ENCODE measurements around the gene PTH2R.

Gene PTH2R

GRCh38 chr2:208361077-208361441, 45.5 kb upstream of the PTH2R start:
- Mint-ChIP-seq H3K9me3 (peaks cover 13% of the 10 kb centered on the region), H3K27ac (no peak overlapping the region), H3K4me3 (no peak overlapping the region), H3K36me3 (ENCODE audit: low read depth) (peaks cover 25% of the 10 kb centered on the region), H3K4me1 (no peaks in the 10 kb centered on the region), H3K27me3 (ENCODE audit: low read depth) (peaks cover 4% of the 10 kb centered on the region)
- no peak for TF ChIP-seq CTCF (IDR thresholded peaks at IDR 0.05; ENCODE audit: unreplicated experiment in 3 of 3)

- Mint-ChIP-seq H3K27me3 (ENCODE audit: low read depth) (peaks cover 4% of the 10 kb centered on the region), H3K4me1 (no peaks in the 10 kb centered on the region), H3K27ac (no peak overlapping the region), H3K4me3 (no peak overlapping the region), H3K36me3 (ENCODE audit: low read depth) (peaks cover 15% of the 10 kb centered on the region), H3K9me3 (peaks cover 15% of the 10 kb centered on the region)
- TF ChIP-seq CTCF (IDR thresholded peaks at IDR 0.05; ENCODE audit: unreplicated experiment in 3 of 3), result no peak
Observed at GRCh38 chr2:208363485-208363884, 43.1 kb upstream of the PTH2R start.

- H3K27me3 Mint-ChIP-seq (ENCODE audit: low read depth), result peaks cover 4% of the 10 kb centered on the region
- no peak overlapping the region for H3K4me3 Mint-ChIP-seq
- H3K4me1 Mint-ChIP-seq, result no peaks in the 10 kb centered on the region
- peaks cover 2% of the 10 kb centered on the region for H3K36me3 Mint-ChIP-seq (ENCODE audit: low read depth)
- TF ChIP-seq CTCF (IDR thresholded peaks at IDR 0.05; ENCODE audit: unreplicated experiment in 3 of 3), result no peak
- peaks cover 14% of the 10 kb centered on the region for H3K9me3 Mint-ChIP-seq
- H3K27ac Mint-ChIP-seq, result no peak overlapping the region
Observed at GRCh38 chr2:208366215-208367127, 40.1 kb upstream of the PTH2R start.

- Mint-ChIP-seq H3K36me3 (ENCODE audit: low read depth) (no peaks in the 10 kb centered on the region), H3K27me3 (ENCODE audit: low read depth) (no peaks in the 10 kb centered on the region), H3K9me3 (peaks cover 13% of the 10 kb centered on the region), H3K4me3 (no peak overlapping the region), H3K4me1 (no peaks in the 10 kb centered on the region), H3K27ac (no peak overlapping the region)
- TF ChIP-seq CTCF (IDR thresholded peaks at IDR 0.05; ENCODE audit: unreplicated experiment in 3 of 3), result no peak
Observed at GRCh38 chr2:208369091-208369490, 37.5 kb upstream of the PTH2R start.

GRCh38 chr2:208370881-208371633, 35.5 kb upstream of the PTH2R start:
- Mint-ChIP-seq H3K4me3 (no peak overlapping the region), H3K27ac (no peak overlapping the region), H3K4me1 (no peaks in the 10 kb centered on the region), H3K36me3 (ENCODE audit: low read depth) (no peaks in the 10 kb centered on the region), H3K9me3 (peaks cover 2% of the 10 kb centered on the region), H3K27me3 (ENCODE audit: low read depth) (no peaks in the 10 kb centered on the region)
- TF ChIP-seq CTCF (IDR thresholded peaks at IDR 0.05; ENCODE audit: unreplicated experiment in 3 of 3), result no peak
